Spleen (tissue), 7 donors: ENCODE results near the gene ZNF77.

Experiments used
- POLR2A ChIP-seq, 3 donors: fragments of 450-650 bp; IDR thresholded peaks; one replicate each; pipeline ENCODE4 v1.5.1; 2017; ENCODE audit warnings: antibody characterized with exemption in 3 of 3, mild to moderate bottlenecking in 1 of 3
- TF ChIP-seq, protein P1 (sequence below), 11 experiments: fragments of 200-600 bp in 7 of 11; fragments of 450-650 bp in 4 of 11; sonication (generic) in 4 of 11; IDR thresholded peaks in 8 of 11; conservative IDR thresholded peaks in 3 of 11; 1 replicate in 7 of 11; 2 replicates in 4 of 11; pipeline versions ENCODE4 v1.4.0 to v1.8.0; 2016 to 2021; ENCODE audit warnings: antibody characterized with exemption in 11 of 11, inconsistent platforms in 4 of 11, mild to moderate bottlenecking in 1 of 11
- donor health status: DM: no; HTN: no; CAD: no; lungs with moderate emphysema.
- donor health status: DM: no; HTN: no; CAD: no.
- donor health status: DM: no; HTN: no; CAD: no.

DNA sequence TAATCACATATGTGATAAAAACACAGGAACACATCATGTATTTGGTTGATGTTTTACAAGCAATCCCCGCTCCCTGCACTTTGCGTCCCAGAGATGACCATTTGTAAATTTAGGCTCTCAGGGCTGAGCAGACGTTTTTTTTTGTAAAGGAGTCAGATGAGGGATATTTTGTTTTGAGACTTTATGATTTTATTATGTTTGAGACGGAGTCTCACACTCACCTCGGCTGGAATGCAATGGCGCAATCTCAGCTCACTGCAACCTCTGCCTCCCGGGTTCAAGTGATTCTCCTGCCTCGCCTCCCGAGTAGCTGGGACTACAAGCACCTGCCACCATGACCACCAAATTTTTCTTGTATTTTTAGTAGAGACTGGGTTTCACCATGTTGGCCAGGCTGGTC, 34.0 kb upstream of the ZNF77 start:
- TF ChIP-seq, protein P1, sequence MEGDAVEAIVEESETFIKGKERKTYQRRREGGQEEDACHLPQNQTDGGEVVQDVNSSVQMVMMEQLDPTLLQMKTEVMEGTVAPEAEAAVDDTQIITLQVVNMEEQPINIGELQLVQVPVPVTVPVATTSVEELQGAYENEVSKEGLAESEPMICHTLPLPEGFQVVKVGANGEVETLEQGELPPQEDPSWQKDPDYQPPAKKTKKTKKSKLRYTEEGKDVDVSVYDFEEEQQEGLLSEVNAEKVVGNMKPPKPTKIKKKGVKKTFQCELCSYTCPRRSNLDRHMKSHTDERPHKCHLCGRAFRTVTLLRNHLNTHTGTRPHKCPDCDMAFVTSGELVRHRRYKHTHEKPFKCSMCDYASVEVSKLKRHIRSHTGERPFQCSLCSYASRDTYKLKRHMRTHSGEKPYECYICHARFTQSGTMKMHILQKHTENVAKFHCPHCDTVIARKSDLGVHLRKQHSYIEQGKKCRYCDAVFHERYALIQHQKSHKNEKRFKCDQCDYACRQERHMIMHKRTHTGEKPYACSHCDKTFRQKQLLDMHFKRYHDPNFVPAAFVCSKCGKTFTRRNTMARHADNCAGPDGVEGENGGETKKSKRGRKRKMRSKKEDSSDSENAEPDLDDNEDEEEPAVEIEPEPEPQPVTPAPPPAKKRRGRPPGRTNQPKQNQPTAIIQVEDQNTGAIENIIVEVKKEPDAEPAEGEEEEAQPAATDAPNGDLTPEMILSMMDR (IDR thresholded peaks at IDR 0.05 in 8 of 11, conservative IDR thresholded peaks at IDR 0.05 in 3 of 11) = no peak
- no peak for TF ChIP-seq POLR2A (IDR thresholded peaks at IDR 0.05)
